MM.1S (cell line): ENCODE measurements around the gene NPHS1.

ENCODE experiments used
- DNase-seq: peaks from one replicate; pipeline ENCODE4 v3.0.0-alpha.2; 2015
- H2AFZ ChIP-seq: fragments of 300-600 bp; sonication (generic); 2 replicates; pipeline ENCODE4 v1.6.0; 2016; ENCODE audit warnings: antibody characterized with exemption, low read length
- H3F3A ChIP-seq: fragments of 300-600 bp; sonication (generic); 2 replicates; pipeline ENCODE4 v1.6.1; 2016; ENCODE audit warnings: mild to moderate bottlenecking, antibody characterized with exemption, low read length, moderate library complexity, mixed read lengths; ENCODE audit not compliant: insufficient read depth
- H3K27ac ChIP-seq: fragments of 300-600 bp; sonication (generic); 2 replicates; pipeline ENCODE4 v1.5.1; 2016; ENCODE audit warnings: mild to moderate bottlenecking, low read length
- H3K27me3 ChIP-seq: fragments of 300-600 bp; sonication (generic); replicated peaks from 2 replicates; pipeline ENCODE4 v1.6.0; 2016; ENCODE audit warnings: low read length; ENCODE audit not compliant: insufficient read depth
- H3K36me3 ChIP-seq: fragments of 300-600 bp; sonication (generic); replicated peaks from 2 replicates; pipeline ENCODE4 v1.6.1; 2016; ENCODE audit warnings: mild to moderate bottlenecking, low read length, mixed read lengths; ENCODE audit not compliant: insufficient read depth
- H3K4me1 ChIP-seq: fragments of 300-600 bp; sonication (generic); 2 replicates; pipeline ENCODE4 v1.6.1; 2016; ENCODE audit warnings: low read length, mixed read lengths
- H3K4me2 ChIP-seq: fragments of 300-600 bp; sonication (generic); 2 replicates; pipeline ENCODE4 v1.6.0; 2016; ENCODE audit warnings: low read depth, low read length
- H3K4me3 ChIP-seq: fragments of 300-600 bp; sonication (generic); 2 replicates; pipeline ENCODE4 v1.5.1; 2016; ENCODE audit warnings: low read length, mixed read lengths
- H3K79me2 ChIP-seq: fragments of 300-600 bp; sonication (generic); 2 replicates; pipeline ENCODE4 v1.6.1; 2016; ENCODE audit warnings: mixed run types, low read length, mixed read lengths
- H3K9ac ChIP-seq: fragments of 300-600 bp; sonication (generic); 2 replicates; pipeline ENCODE4 v1.6.1; 2016; ENCODE audit warnings: low read length, mixed read lengths
- H3K9me2 ChIP-seq: fragments of 300-600 bp; sonication (generic); replicated peaks from 2 replicates; pipeline ENCODE4 v1.6.1; 2016; ENCODE audit warnings: mild to moderate bottlenecking, low read length, mixed read lengths; ENCODE audit not compliant: insufficient read depth
- H3K9me3 ChIP-seq: fragments of 300-600 bp; sonication (generic); replicated peaks from 2 replicates; pipeline ENCODE4 v1.6.1; 2016; ENCODE audit warnings: mild to moderate bottlenecking, low read length, mixed read lengths; ENCODE audit not compliant: insufficient read depth
- H4K20me1 ChIP-seq: fragments of 300-600 bp; sonication (generic); 2 replicates; pipeline ENCODE4 v1.6.1; 2016; ENCODE audit warnings: mild to moderate bottlenecking, low read length, moderate library complexity, mixed read lengths; ENCODE audit not compliant: insufficient read depth
- CTCF ChIP-seq: fragments of 300-600 bp; sonication (generic); IDR thresholded peaks from 2 replicates; pipeline ENCODE4 v1.5.1; 2016; ENCODE audit warnings: antibody characterized with exemption, low read length, mixed read lengths
- EZH2 ChIP-seq: fragments of 300-600 bp; sonication (generic); optimal IDR thresholded peaks from 2 replicates; pipeline ENCODE3; 2017; ENCODE audit warnings: low read depth, mild to moderate bottlenecking, antibody characterized with exemption, low read length, mixed read lengths
- EZH2phosphoT487 ChIP-seq: fragments of 300-600 bp; sonication (generic); IDR thresholded peaks from 2 replicates; pipeline ENCODE4 v1.6.1; 2018; ENCODE audit warnings: antibody characterized with exemption, low read length

The NPHS1 gene

GRCh38 chr19:35816846-35817245 lies 35.5 kb downstream of the NPHS1 start:
- H3K4me1 ChIP-seq, result no peaks in the 10 kb centered on the region
- H3K9me2 ChIP-seq, result no peaks in the 10 kb centered on the region
- TF ChIP-seq EZH2phosphoT487 (no peak), EZH2 (no peak), CTCF (no peak)
- no peak for DNase-seq
- H3K27ac ChIP-seq, result no peak overlapping the region
- no peaks in the 10 kb centered on the region for H3F3A ChIP-seq
- peaks cover 86% of the 10 kb centered on the region for H3K27me3 ChIP-seq
- no peaks in the 10 kb centered on the region for H4K20me1 ChIP-seq
- H2AFZ ChIP-seq, result no peak overlapping the region
- no peak overlapping the region for H3K4me2 ChIP-seq
- H3K79me2 ChIP-seq, result no peaks in the 10 kb centered on the region
- no peak overlapping the region for H3K9ac ChIP-seq
- H3K9me3 ChIP-seq, result no peaks in the 10 kb centered on the region
- no peaks in the 10 kb centered on the region for H3K36me3 ChIP-seq
- H3K4me3 ChIP-seq, result no peak overlapping the region

- no peaks in the 10 kb centered on the region for H3K36me3 ChIP-seq
- no peak overlapping the region for H2AFZ ChIP-seq
- H3K9me2 ChIP-seq, result no peaks in the 10 kb centered on the region
- H3K4me1 ChIP-seq, result no peaks in the 10 kb centered on the region
- H3K9ac ChIP-seq, result no peak overlapping the region
- no peak overlapping the region for H3K4me2 ChIP-seq
- no peak for DNase-seq
- peaks cover 86% of the 10 kb centered on the region for H3K27me3 ChIP-seq
- H3K9me3 ChIP-seq, result no peaks in the 10 kb centered on the region
- no peak overlapping the region for H3K4me3 ChIP-seq
- no peaks in the 10 kb centered on the region for H4K20me1 ChIP-seq
- H3F3A ChIP-seq, result no peaks in the 10 kb centered on the region
- H3K27ac ChIP-seq, result no peak overlapping the region
- H3K79me2 ChIP-seq, result no peaks in the 10 kb centered on the region
- TF ChIP-seq EZH2 (no peak), CTCF (no peak), EZH2phosphoT487 (no peak)
These were observed 36.0 kb downstream of the NPHS1 start for GRCh38 chr19:35816262-35816661.

- H3F3A ChIP-seq, result no peaks in the 10 kb centered on the region
- no peak overlapping the region for H3K4me2 ChIP-seq
- no peaks in the 10 kb centered on the region for H4K20me1 ChIP-seq
- no peaks in the 10 kb centered on the region for H3K9me2 ChIP-seq
- no peak overlapping the region for H3K27ac ChIP-seq
- TF ChIP-seq EZH2, result no peak
- TF ChIP-seq EZH2phosphoT487, result no peak
- TF ChIP-seq CTCF, result no peak
- no peaks in the 10 kb centered on the region for H3K9me3 ChIP-seq
- peaks cover 88% of the 10 kb centered on the region for H3K27me3 ChIP-seq
- H3K4me3 ChIP-seq, result no peak overlapping the region
- no peaks in the 10 kb centered on the region for H3K36me3 ChIP-seq
- no peak overlapping the region for H3K9ac ChIP-seq
- H3K79me2 ChIP-seq, result no peaks in the 10 kb centered on the region
- no peaks in the 10 kb centered on the region for H3K4me1 ChIP-seq
- DNase-seq, result no peak
- no peak overlapping the region for H2AFZ ChIP-seq
These were observed 39.0 kb downstream of the NPHS1 start for GRCh38 chr19:35813043-35813890.
